GM12878 (cell line): Measurements from ENCODE around the gene GFAP. TPM values are rescaled to one million over a fixed set of nuclear protein-coding genes. Genes with fewer than 3 reads are reported as not detected.

Experiments
- ATAC-seq: fragments of 200-7000 bp; cut with Tn5 transposase; 3 replicates; pipeline ENCODE4 v1.9.1; 2020; ENCODE audit warnings: mild to moderate bottlenecking, moderate library complexity
- BruUV-seq: library from RNA; stranded (reverse); fragments of 400-500 nt; replicated peaks from 2 replicates; lab custom pipeline; 2021; lab: Mats Ljungman, UMichigan
- CTCF ChIA-PET: fragments of 300-600 bp; sonication (Branson Sonifier 250); formaldehyde crosslinking; extraction: SDS; loops from one replicate; lab custom pipeline; 2021; ENCODE audit warnings: inconsistent platforms; lab: Yijun Ruan, JAX
- POLR2A ChIA-PET: fragments of 350-600 bp; formaldehyde crosslinking; extraction: SDS; loops from one replicate; lab custom pipeline; 2021; ENCODE audit warnings: inconsistent platforms; lab: Charles Lee
- RAD21 ChIA-PET: fragments of 300-600 bp; sonication (Branson Sonifier 250); formaldehyde crosslinking; loops from one replicate; lab custom pipeline; 2023; ENCODE audit warnings: antibody characterized with exemption; ENCODE audit not compliant: unreplicated experiment; lab: Charles Lee
- SMC1A ChIA-PET: fragments of 300-600 bp; sonication (Branson Sonifier 250); formaldehyde crosslinking; loops from one replicate; lab custom pipeline; 2023; ENCODE audit not compliant: unreplicated experiment, uncharacterized antibody; lab: Charles Lee
- DNase-seq: peaks from one replicate; pipeline ENCODE4 v3.0.0-alpha.2; 2011; ENCODE audit warnings: low read depth, low spot score
- FAIRE-seq: peaks from 3 replicates; lab custom pipeline; 2011; peaks lifted over from hg19 to GRCh38; lab: Jason Lieb, UNC
- H2AFZ ChIP-seq: 2 replicates; pipeline ENCODE4 v1.6.0; 2011; ENCODE audit warnings: low read depth, low read length, control low read depth; ENCODE audit not compliant: control insufficient read depth
- H3K27ac ChIP-seq: 2 replicates; pipeline ENCODE4 v1.5.1; 2011; ENCODE audit warnings: control low read depth; ENCODE audit not compliant: control insufficient read depth, insufficient read depth
- H3K27me3 ChIP-seq, 2 experiments: replicated peaks in 1 of 2; 2 replicates each; pipeline versions ENCODE4 v1.6.0 to v1.6.1; 2011; ENCODE audit warnings: low read length in 1 of 2; ENCODE audit not compliant: control insufficient read depth in 2 of 2, insufficient read depth in 2 of 2
- H3K36me3 ChIP-seq, 2 experiments: 2 replicates each; pipeline ENCODE4 v1.5.1; 2011; ENCODE audit warnings: low read length in 1 of 2; ENCODE audit not compliant: control insufficient read depth in 2 of 2, insufficient read depth in 2 of 2
- H3K4me1 ChIP-seq: 2 replicates; pipeline ENCODE4 v1.6.1; 2011; ENCODE audit warnings: mild to moderate bottlenecking, low read length, moderate library complexity, mixed read lengths; ENCODE audit not compliant: control insufficient read depth, insufficient read depth
- H3K4me2 ChIP-seq: 2 replicates; pipeline ENCODE4 v1.6.0; 2011; ENCODE audit warnings: control low read depth; ENCODE audit not compliant: control insufficient read depth, insufficient read depth
- H3K4me3 ChIP-seq: fragments of 200-600 bp; sonication (generic); 2 replicates; pipeline ENCODE4 v1.5.1; 2016
- H3K79me2 ChIP-seq: 2 replicates; pipeline ENCODE4 v1.6.0; 2011; ENCODE audit warnings: low read length; ENCODE audit not compliant: control insufficient read depth, insufficient read depth
- H3K9ac ChIP-seq: 2 replicates; pipeline ENCODE4 v1.8.0; 2011; ENCODE audit warnings: low read length, control low read depth, mixed read lengths; ENCODE audit not compliant: control insufficient read depth, insufficient read depth
- H3K9me3 ChIP-seq: replicated peaks from 3 replicates; pipeline ENCODE4 v1.5.1; 2011; ENCODE audit warnings: mild to moderate bottlenecking, low read length; ENCODE audit not compliant: control insufficient read depth, insufficient read depth
- H4K20me1 ChIP-seq: 2 replicates; pipeline ENCODE4 v1.6.0; 2011; ENCODE audit not compliant: control insufficient read depth, insufficient read depth
- CHD2 ChIP-seq: IDR thresholded peaks from 2 replicates; pipeline ENCODE4 v1.6.1; 2011; ENCODE audit warnings: low read depth, low read length, improper control_type of control experiment, borderline replicate concordance
- DPF2 ChIP-seq: fragments of 450-650 bp; IDR thresholded peaks from 2 replicates; pipeline ENCODE4 v1.6.1; 2017; ENCODE audit warnings: mild to moderate bottlenecking
- EZH2 ChIP-seq: IDR thresholded peaks from 2 replicates; pipeline ENCODE4 v1.6.1; 2012; ENCODE audit warnings: low read depth, mild to moderate bottlenecking, control low read depth, inconsistent platforms, low read length, borderline replicate concordance; ENCODE audit not compliant: control insufficient read depth
- FOXM1 ChIP-seq: IDR thresholded peaks from 2 replicates; pipeline ENCODE4 v1.6.1; 2012; ENCODE audit warnings: low read depth, mild to moderate bottlenecking, inconsistent platforms, low read length, moderate library complexity
- MEF2A ChIP-seq: IDR thresholded peaks from 2 replicates; pipeline ENCODE4 v1.6.1; 2011; ENCODE audit warnings: low read depth, mild to moderate bottlenecking, low read length, moderate library complexity; ENCODE audit not compliant: insufficient read depth
- MYB ChIP-seq: fragments of 150-350 bp; IDR thresholded peaks from 2 replicates; pipeline ENCODE4 v1.6.1; 2014; ENCODE audit warnings: mild to moderate bottlenecking, low read depth, low read length, borderline replicate concordance
- PAX8 ChIP-seq: fragments of 450-650 bp; IDR thresholded peaks from 2 replicates; pipeline ENCODE4 v1.6.1; 2017; ENCODE audit warnings: mild to moderate bottlenecking, moderate library complexity
- SPI1 ChIP-seq: IDR thresholded peaks from 2 replicates; pipeline ENCODE4 v1.6.1; 2011; ENCODE audit warnings: low read depth, mild to moderate bottlenecking, low read length, moderate library complexity, borderline replicate concordance; ENCODE audit not compliant: insufficient read depth
- ZBED1 ChIP-seq: IDR thresholded peaks from 2 replicates; pipeline ENCODE4 v1.6.1; 2016; ENCODE audit warnings: borderline replicate concordance
- ZNF217 ChIP-seq: fragments of 450-650 bp; IDR thresholded peaks from 2 replicates; pipeline ENCODE4 v1.6.1; 2017; ENCODE audit warnings: antibody characterized with exemption, mild to moderate bottlenecking
- ZZZ3 ChIP-seq: IDR thresholded peaks from 2 replicates; pipeline ENCODE4 v1.6.1; 2011; ENCODE audit warnings: low read depth; ENCODE audit not compliant: control insufficient read depth, insufficient read length
- WGBS: methylation state at CpG from one replicate; pipeline ENCODE4 v1.1.6; 2016; ENCODE audit warnings: low lambda C conversion rate; ENCODE audit not compliant: insufficient replicate concordance, insufficient coverage; ENCODE audit errors: missing lambda C conversion rate; 5-methylcytosine and 5-hydroxymethylcytosine counted together
- in situ Hi-C: fragments of 300-500 bp; cut with MboI; formaldehyde crosslinking; loops from 9 replicates; pipeline ENCODE4 v1.14.3; 2018; ENCODE audit warnings: mixed read lengths
- intact Hi-C: fragments of 100-400 bp; cut with micrococcal nuclease; formaldehyde crosslinking; loops from one replicate; pipeline ENCODE4 v1.14.2; 2022; ENCODE audit not compliant: unreplicated experiment
- microRNA-seq: library from miRNA; unstranded; fragments of <30 nt; microRNA quantifications from one replicate; pipeline ENCODE4, GENCODE V29; 2018
- polyA plus RNA-seq, 11 experiments: library from polyadenylated mRNA; depleted of rRNA in 4 of 11; unstranded in 6 of 11; stranded (reverse) in 5 of 11; fragments of >200 nt; fragmentation: Nextera tagmentation in 4 of 11; fragmentation: Illumina TruSeq in 1 of 11; extraction: Ambion mirVana in 4 of 11; extraction: Trizol in 1 of 11; gene quantifications; 1 replicate in 1 of 11; 2 replicates in 10 of 11; pipeline versions ENCODE4 v1.2.1 to v1.2.3, GENCODE V29; 2011 to 2016; ENCODE audit warnings: inconsistent platforms in 2 of 11, missing spikeins in 2 of 11, low read depth in 1 of 11
- small RNA-seq: library from RNA; depleted of rRNA; stranded (forward); fragments of <200 nt; gene quantifications from one replicate; pipeline ENCODE3, GENCODE V24; 2014
- total RNA-seq, 4 experiments: library from RNA; depleted of rRNA in 3 of 4; stranded (reverse); fragments of >200 nt in 3 of 4; fragmentation: Illumina TruSeq in 1 of 4; extraction: Trizol in 1 of 4; gene quantifications; 2 replicates each; pipeline versions ENCODE4 v1.2.1 to v1.2.3, GENCODE V29; 2013 to 2021
- TF ChIP-seq, protein P1 (sequence below): IDR thresholded peaks from 2 replicates; pipeline ENCODE4 v1.6.1; 2011; ENCODE audit warnings: borderline replicate concordance, low read depth, mild to moderate bottlenecking, moderate library complexity, low read length; ENCODE audit not compliant: insufficient read depth, poor library complexity, severe bottlenecking
- TF ChIP-seq, protein P2 (sequence below): fragments of 450-650 bp; formaldehyde crosslinking; IDR thresholded peaks from 2 replicates; pipeline ENCODE4 v1.4.0; 2022; ENCODE audit warnings: mild to moderate bottlenecking, moderate library complexity

Gene GFAP
- total and polyA plus RNA-seq, 10 of the 15 experiments (the other 5 are each of a cell fraction or from before 2014, with no cell fraction given) = 0.04 to 0.25 TPM; not detected in 8

DNA sequence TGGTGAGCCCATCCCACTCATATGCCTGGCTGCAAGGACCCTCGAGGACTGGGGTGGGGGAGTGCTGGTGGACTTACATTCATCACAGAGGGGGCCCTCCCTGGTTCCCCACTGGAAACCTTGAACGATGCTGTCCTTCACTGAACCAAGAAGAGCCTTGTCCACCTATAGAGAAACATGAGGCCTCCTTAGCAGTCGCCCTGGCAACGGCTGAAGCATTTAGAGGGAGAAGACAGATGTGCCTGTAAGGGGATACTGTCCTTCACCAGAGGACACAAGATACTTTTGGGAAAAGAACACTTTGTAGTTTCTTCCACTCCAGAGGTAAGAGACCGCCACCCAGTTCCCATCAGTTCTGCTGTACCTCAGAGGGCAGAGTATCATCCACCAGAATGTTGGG lies 61.1 kb downstream of the GFAP start:
- no peak overlapping the region for H3K4me3 ChIP-seq
- no peak overlapping the region for H2AFZ ChIP-seq
- H3K4me1 ChIP-seq = no peaks in the 10 kb centered on the region
- H3K79me2 ChIP-seq = no peaks in the 10 kb centered on the region
- H3K27ac ChIP-seq = no peak overlapping the region
- H3K9ac ChIP-seq = no peak overlapping the region
- ChIA-PET SMC1A (no interaction called here), RAD21 (no interaction called here), CTCF (no interaction called here), POLR2A (no interaction called here)
- ATAC-seq = no peak
- no peaks in the 10 kb centered on the region for H3K27me3 ChIP-seq
- DNase-seq = no peak
- no peak overlapping the region for H3K4me2 ChIP-seq
- 94% methylated on average over 5 of the region's 5 CpGs for WGBS
- no peaks in the 10 kb centered on the region for H4K20me1 ChIP-seq
- intact Hi-C loops (no loop called here), in situ Hi-C loops (loop anchor here (25.0 kb wide), 1 partner anchor 1642 kb away; the partner anchor contains the start of gene TMEM106A)
- H3K9me3 ChIP-seq = no peaks in the 10 kb centered on the region
- BruUV-seq = no TSS peak
- TF ChIP-seq SPI1 (no peak), MEF2A (no peak), ZZZ3 (no peak), ZNF217 (no peak), FOXM1 (no peak), MYB (no peak), ZBED1 (no peak), DPF2 (no peak), PAX8 (no peak), EZH2 (no peak), CHD2 (no peak)
- TF ChIP-seq, protein P1, sequence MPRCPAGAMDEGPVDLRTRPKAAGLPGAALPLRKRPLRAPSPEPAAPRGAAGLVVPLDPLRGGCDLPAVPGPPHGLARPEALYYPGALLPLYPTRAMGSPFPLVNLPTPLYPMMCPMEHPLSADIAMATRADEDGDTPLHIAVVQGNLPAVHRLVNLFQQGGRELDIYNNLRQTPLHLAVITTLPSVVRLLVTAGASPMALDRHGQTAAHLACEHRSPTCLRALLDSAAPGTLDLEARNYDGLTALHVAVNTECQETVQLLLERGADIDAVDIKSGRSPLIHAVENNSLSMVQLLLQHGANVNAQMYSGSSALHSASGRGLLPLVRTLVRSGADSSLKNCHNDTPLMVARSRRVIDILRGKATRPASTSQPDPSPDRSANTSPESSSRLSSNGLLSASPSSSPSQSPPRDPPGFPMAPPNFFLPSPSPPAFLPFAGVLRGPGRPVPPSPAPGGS = no peak
- TF ChIP-seq, protein P2, sequence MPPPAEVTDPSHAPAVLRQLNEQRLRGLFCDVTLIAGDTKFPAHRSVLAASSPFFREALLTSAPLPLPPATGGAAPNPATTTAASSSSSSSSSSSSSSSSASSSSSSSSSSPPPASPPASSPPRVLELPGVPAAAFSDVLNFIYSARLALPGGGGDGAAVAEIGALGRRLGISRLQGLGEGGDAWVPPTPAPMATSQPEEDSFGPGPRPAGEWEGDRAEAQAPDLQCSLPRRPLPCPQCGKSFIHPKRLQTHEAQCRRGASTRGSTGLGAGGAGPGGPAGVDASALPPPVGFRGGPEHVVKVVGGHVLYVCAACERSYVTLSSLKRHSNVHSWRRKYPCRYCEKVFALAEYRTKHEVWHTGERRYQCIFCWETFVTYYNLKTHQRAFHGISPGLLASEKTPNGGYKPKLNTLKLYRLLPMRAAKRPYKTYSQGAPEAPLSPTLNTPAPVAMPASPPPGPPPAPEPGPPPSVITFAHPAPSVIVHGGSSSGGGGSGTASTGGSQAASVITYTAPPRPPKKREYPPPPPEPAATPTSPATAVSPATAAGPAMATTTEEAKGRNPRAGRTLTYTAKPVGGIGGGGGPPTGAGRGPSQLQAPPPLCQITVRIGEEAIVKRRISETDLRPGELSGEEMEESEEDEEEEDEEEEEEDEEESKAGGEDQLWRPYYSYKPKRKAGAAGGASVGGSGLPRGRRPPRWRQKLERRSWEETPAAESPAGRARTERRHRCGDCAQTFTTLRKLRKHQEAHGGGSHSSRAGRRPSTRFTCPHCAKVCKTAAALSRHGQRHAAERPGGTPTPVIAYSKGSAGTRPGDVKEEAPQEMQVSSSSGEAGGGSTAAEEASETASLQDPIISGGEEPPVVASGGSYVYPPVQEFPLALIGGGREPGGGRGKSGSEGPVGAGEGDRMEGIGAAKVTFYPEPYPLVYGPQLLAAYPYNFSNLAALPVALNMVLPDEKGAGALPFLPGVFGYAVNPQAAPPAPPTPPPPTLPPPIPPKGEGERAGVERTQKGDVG (CRISPR knock-in tag) = no peak
- FAIRE-seq = no peak
- H3K36me3 ChIP-seq = peaks cover 37 to 39% of the 10 kb centered on the region in 2 experiments

Small RNA genes lying within 50 kb of the gene (microRNA-seq; reads per million reads assigned to microRNA genes)
- 3.6 reads per million, percentile 21 among the genes with 10 or more reads in this experiment for gene MIR6783

Small RNA genes lying within 50 kb of the gene (small RNA-seq; reads per million reads assigned to genes)
- gene CCDC103 (not detected), gene MIR6783 (1.2 reads per million, percentile 40 among the genes with 10 or more reads in this experiment), gene RN7SL405P (not detected)

Other genes starting within 250 kb of the GFAP start
Only the 7 nearest of the 14 such genes appear.
- gene GJC1, start 85.2 kb downstream of the GFAP start, total RNA-seq (2014; rRNA removed) = 0.76 and 0.79 TPM in 2 replicates
- gene GJC1, start 85.2 kb downstream of the GFAP start, total RNA-seq (2014; rRNA removed; fragmentation: Illumina TruSeq; extraction: Trizol) = 0.67 and 0.83 TPM in 2 replicates
- gene GJC1, start 85.2 kb downstream of the GFAP start, total RNA-seq (2021) = 2.5 and 2.7 TPM in 2 replicates
- 3.0 and 3.4 TPM in 2 replicates for gene GJC1, start 85.2 kb downstream of the GFAP start, polyA plus RNA-seq (2011; rRNA removed)
- 1.0 and 1.1 TPM in 2 replicates for gene GJC1, start 85.2 kb downstream of the GFAP start, polyA plus RNA-seq (2014; fragmentation: Illumina TruSeq; extraction: Trizol)
- under 1 TPM; 0.37 to 0.69 TPM for gene GJC1, start 85.2 kb downstream of the GFAP start, polyA plus RNA-seq (2014; fragmentation: Nextera tagmentation; extraction: Ambion mirVana)
- gene GJC1, start 85.2 kb downstream of the GFAP start, polyA plus RNA-seq (2014; rRNA removed) = 1.1 and 1.4 TPM in 2 replicates
- gene GJC1, start 85.2 kb downstream of the GFAP start, polyA plus RNA-seq (2016; fragmentation: Nextera tagmentation; extraction: Ambion mirVana) = 1 to 10 TPM in 1 of 2 experiments, under 1 TPM in 1; 0.72 to 1.0 TPM
- gene HIGD1B, start 67.6 kb downstream of the GFAP start, total RNA-seq (2014; rRNA removed) = not detected in 2 replicates
- gene HIGD1B, start 67.6 kb downstream of the GFAP start, total RNA-seq (2014; rRNA removed; fragmentation: Illumina TruSeq; extraction: Trizol) = not detected in 2 replicates
- gene HIGD1B, start 67.6 kb downstream of the GFAP start, total RNA-seq (2021) = not detected in 2 replicates
- not detected in 2 replicates for gene HIGD1B, start 67.6 kb downstream of the GFAP start, polyA plus RNA-seq (2011; rRNA removed)
- not detected in 2 replicates for gene HIGD1B, start 67.6 kb downstream of the GFAP start, polyA plus RNA-seq (2014; fragmentation: Illumina TruSeq; extraction: Trizol)
- not detected for gene HIGD1B, start 67.6 kb downstream of the GFAP start, polyA plus RNA-seq (2014; fragmentation: Nextera tagmentation; extraction: Ambion mirVana)
- gene HIGD1B, start 67.6 kb downstream of the GFAP start, polyA plus RNA-seq (2014; rRNA removed) = not detected in 2 replicates
- gene HIGD1B, start 67.6 kb downstream of the GFAP start, polyA plus RNA-seq (2016; fragmentation: Nextera tagmentation; extraction: Ambion mirVana) = 1 to 10 TPM in 1 of 2 experiments, not detected in 1; 1.0 TPM
- gene EFTUD2, start 16.1 kb downstream of the GFAP start, total RNA-seq (2014; rRNA removed) = 92.0 and 98.1 TPM in 2 replicates
- 115 and 124 TPM in 2 replicates for gene EFTUD2, start 16.1 kb downstream of the GFAP start, total RNA-seq (2014; rRNA removed; fragmentation: Illumina TruSeq; extraction: Trizol)
- gene EFTUD2, start 16.1 kb downstream of the GFAP start, total RNA-seq (2021) = 154 and 159 TPM in 2 replicates
- 198 and 251 TPM in 2 replicates for gene EFTUD2, start 16.1 kb downstream of the GFAP start, polyA plus RNA-seq (2011; rRNA removed)
- 128 and 156 TPM in 2 replicates for gene EFTUD2, start 16.1 kb downstream of the GFAP start, polyA plus RNA-seq (2014; fragmentation: Illumina TruSeq; extraction: Trizol)
- gene EFTUD2, start 16.1 kb downstream of the GFAP start, polyA plus RNA-seq (2014; fragmentation: Nextera tagmentation; extraction: Ambion mirVana) = 10 to 100 TPM; 33.0 to 39.4 TPM
- gene EFTUD2, start 16.1 kb downstream of the GFAP start, polyA plus RNA-seq (2014; rRNA removed) = 114 and 115 TPM in 2 replicates
- gene EFTUD2, start 16.1 kb downstream of the GFAP start, polyA plus RNA-seq (2016; fragmentation: Nextera tagmentation; extraction: Ambion mirVana) = 100 to 1,000 TPM; 157 to 173 TPM
- gene KIF18B, start 32.3 kb upstream of the GFAP start, total RNA-seq (2014; rRNA removed) = 10.6 and 12.0 TPM in 2 replicates
- 9.2 and 10.3 TPM in 2 replicates for gene KIF18B, start 32.3 kb upstream of the GFAP start, total RNA-seq (2014; rRNA removed; fragmentation: Illumina TruSeq; extraction: Trizol)
- 39.4 and 44.4 TPM in 2 replicates for gene KIF18B, start 32.3 kb upstream of the GFAP start, total RNA-seq (2021)
- gene KIF18B, start 32.3 kb upstream of the GFAP start, polyA plus RNA-seq (2011; rRNA removed) = 14.2 and 28.6 TPM in 2 replicates
- gene KIF18B, start 32.3 kb upstream of the GFAP start, polyA plus RNA-seq (2014; fragmentation: Illumina TruSeq; extraction: Trizol) = 11.9 and 22.0 TPM in 2 replicates
- gene KIF18B, start 32.3 kb upstream of the GFAP start, polyA plus RNA-seq (2014; fragmentation: Nextera tagmentation; extraction: Ambion mirVana) = 1 to 10 TPM; 2.8 to 3.1 TPM
- 44.7 and 46.2 TPM in 2 replicates for gene KIF18B, start 32.3 kb upstream of the GFAP start, polyA plus RNA-seq (2014; rRNA removed)
- gene KIF18B, start 32.3 kb upstream of the GFAP start, polyA plus RNA-seq (2016; fragmentation: Nextera tagmentation; extraction: Ambion mirVana) = 10 to 100 TPM; 20.4 to 20.5 TPM
- gene C1QL1, start 52.8 kb upstream of the GFAP start, total RNA-seq (2014; rRNA removed) = not detected in 2 replicates
- gene C1QL1, start 52.8 kb upstream of the GFAP start, total RNA-seq (2014; rRNA removed; fragmentation: Illumina TruSeq; extraction: Trizol) = not detected in 2 replicates
- gene C1QL1, start 52.8 kb upstream of the GFAP start, total RNA-seq (2021) = not detected in 2 replicates
- not detected in 2 replicates for gene C1QL1, start 52.8 kb upstream of the GFAP start, polyA plus RNA-seq (2011; rRNA removed)
- gene C1QL1, start 52.8 kb upstream of the GFAP start, polyA plus RNA-seq (2014; fragmentation: Illumina TruSeq; extraction: Trizol) = not detected in 2 replicates
- not detected for gene C1QL1, start 52.8 kb upstream of the GFAP start, polyA plus RNA-seq (2014; fragmentation: Nextera tagmentation; extraction: Ambion mirVana)
- gene C1QL1, start 52.8 kb upstream of the GFAP start, polyA plus RNA-seq (2014; rRNA removed) = not detected in 2 replicates
- not detected for gene C1QL1, start 52.8 kb upstream of the GFAP start, polyA plus RNA-seq (2016; fragmentation: Nextera tagmentation; extraction: Ambion mirVana)
- 49.4 and 62.7 TPM in 2 replicates for gene DCAKD, start 136.1 kb upstream of the GFAP start, total RNA-seq (2014; rRNA removed)
- gene DCAKD, start 136.1 kb upstream of the GFAP start, total RNA-seq (2014; rRNA removed; fragmentation: Illumina TruSeq; extraction: Trizol) = 23.0 and 27.9 TPM in 2 replicates
- gene DCAKD, start 136.1 kb upstream of the GFAP start, total RNA-seq (2021) = 44.4 and 45.8 TPM in 2 replicates
- 14.1 and 32.8 TPM in 2 replicates for gene DCAKD, start 136.1 kb upstream of the GFAP start, polyA plus RNA-seq (2011; rRNA removed)
- 18.9 and 21.5 TPM in 2 replicates for gene DCAKD, start 136.1 kb upstream of the GFAP start, polyA plus RNA-seq (2014; fragmentation: Illumina TruSeq; extraction: Trizol)
- 10 to 100 TPM; 11.6 to 11.7 TPM for gene DCAKD, start 136.1 kb upstream of the GFAP start, polyA plus RNA-seq (2014; fragmentation: Nextera tagmentation; extraction: Ambion mirVana)
- gene DCAKD, start 136.1 kb upstream of the GFAP start, polyA plus RNA-seq (2014; rRNA removed) = 45.7 and 46.5 TPM in 2 replicates
- gene DCAKD, start 136.1 kb upstream of the GFAP start, polyA plus RNA-seq (2016; fragmentation: Nextera tagmentation; extraction: Ambion mirVana) = 10 to 100 TPM; 43.8 to 46.1 TPM
- gene NMT1, start 145.8 kb upstream of the GFAP start, total RNA-seq (2014; rRNA removed) = 118 and 121 TPM in 2 replicates
- gene NMT1, start 145.8 kb upstream of the GFAP start, total RNA-seq (2014; rRNA removed; fragmentation: Illumina TruSeq; extraction: Trizol) = 391 and 395 TPM in 2 replicates
- gene NMT1, start 145.8 kb upstream of the GFAP start, total RNA-seq (2021) = 204 and 223 TPM in 2 replicates
- gene NMT1, start 145.8 kb upstream of the GFAP start, polyA plus RNA-seq (2011; rRNA removed) = 116 and 138 TPM in 2 replicates
- gene NMT1, start 145.8 kb upstream of the GFAP start, polyA plus RNA-seq (2014; fragmentation: Illumina TruSeq; extraction: Trizol) = 80.7 and 216 TPM in 2 replicates
- gene NMT1, start 145.8 kb upstream of the GFAP start, polyA plus RNA-seq (2014; fragmentation: Nextera tagmentation; extraction: Ambion mirVana) = 100 to 1,000 TPM; 282 to 342 TPM
- gene NMT1, start 145.8 kb upstream of the GFAP start, polyA plus RNA-seq (2014; rRNA removed) = 96.7 and 112 TPM in 2 replicates
- gene NMT1, start 145.8 kb upstream of the GFAP start, polyA plus RNA-seq (2016; fragmentation: Nextera tagmentation; extraction: Ambion mirVana) = 100 to 1,000 TPM; 221 to 226 TPM